Progenitor cell of endocrine pancreas (in vitro differentiated cells): Measurements from ENCODE around the gene LEFTY1. TPM values are rescaled to one million over a fixed set of nuclear protein-coding genes. Genes with fewer than 3 reads are reported as not detected.
"Not testable (repeated sequence)": the region's sequence is repeated elsewhere in the genome, so short reads cannot be mapped to it uniquely, and the experiment has no call there.

Experiments used
- DNase-seq: peaks from one replicate; pipeline ENCODE4 v3.0.0; 2021; ENCODE audit warnings: low spot score; ENCODE audit not compliant: unreplicated experiment
- H3K27ac Mint-ChIP-seq: 2 replicates; pipeline ENCODE4 v1.8.0; 2021; ENCODE audit warnings: mild to moderate bottlenecking, moderate library complexity, mixed read lengths
- H3K27me3 Mint-ChIP-seq: 2 replicates; pipeline ENCODE4 v1.8.0; 2021; ENCODE audit warnings: mixed read lengths
- H3K36me3 Mint-ChIP-seq: 2 replicates; pipeline ENCODE4 v1.8.0; 2022; ENCODE audit warnings: mixed read lengths; ENCODE audit not compliant: insufficient read depth
- H3K4me1 Mint-ChIP-seq: 2 replicates; pipeline ENCODE4 v1.8.0; 2021; ENCODE audit warnings: low read depth, mixed read lengths
- H3K4me3 Mint-ChIP-seq: 2 replicates; pipeline ENCODE4 v1.8.0; 2021; ENCODE audit warnings: low read depth, mild to moderate bottlenecking, moderate library complexity, mixed read lengths
- H3K9me3 Mint-ChIP-seq: 2 replicates; pipeline ENCODE4 v1.8.0; 2021; ENCODE audit warnings: low read depth, mixed read lengths
- total RNA-seq: library from RNA; stranded (reverse); gene quantifications from 2 replicates; pipeline ENCODE4 v1.2.1, GENCODE V29; 2021
- TF ChIP-seq, protein P1 (sequence below): fragments of 200-600 bp; sonication (generic); IDR thresholded peaks from one replicate; pipeline ENCODE4 v1.5.0; 2021; ENCODE audit warnings: antibody characterized with exemption, mild to moderate bottlenecking; ENCODE audit not compliant: unreplicated experiment

Gene LEFTY1
- total RNA-seq, 1 donor from 2014 or later = 26.0 TPM

DNA sequence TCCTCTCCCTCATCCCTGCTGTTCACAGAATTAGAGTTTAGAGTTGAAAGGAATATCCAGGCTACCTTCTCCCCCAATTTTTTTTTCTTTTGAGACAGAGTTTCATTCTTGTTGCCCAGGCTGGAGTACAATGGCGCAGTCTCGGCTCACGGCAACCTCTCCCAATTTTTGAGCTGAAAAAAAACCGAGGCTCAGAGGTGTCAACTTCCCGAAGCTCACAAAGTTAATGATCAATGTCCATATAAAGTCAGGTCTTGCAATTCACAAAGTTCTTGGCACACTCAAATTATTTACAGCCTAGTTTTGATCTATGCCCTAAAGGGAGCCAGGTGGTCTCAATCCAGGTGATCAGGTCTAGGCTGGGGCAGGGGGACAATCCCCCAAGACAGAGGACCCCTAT lies 797 bp upstream of the LEFTY1 start:
- no peaks in the 10 kb centered on the region for H3K27me3 Mint-ChIP-seq
- DNase-seq = no peak
- TF ChIP-seq, protein P1, sequence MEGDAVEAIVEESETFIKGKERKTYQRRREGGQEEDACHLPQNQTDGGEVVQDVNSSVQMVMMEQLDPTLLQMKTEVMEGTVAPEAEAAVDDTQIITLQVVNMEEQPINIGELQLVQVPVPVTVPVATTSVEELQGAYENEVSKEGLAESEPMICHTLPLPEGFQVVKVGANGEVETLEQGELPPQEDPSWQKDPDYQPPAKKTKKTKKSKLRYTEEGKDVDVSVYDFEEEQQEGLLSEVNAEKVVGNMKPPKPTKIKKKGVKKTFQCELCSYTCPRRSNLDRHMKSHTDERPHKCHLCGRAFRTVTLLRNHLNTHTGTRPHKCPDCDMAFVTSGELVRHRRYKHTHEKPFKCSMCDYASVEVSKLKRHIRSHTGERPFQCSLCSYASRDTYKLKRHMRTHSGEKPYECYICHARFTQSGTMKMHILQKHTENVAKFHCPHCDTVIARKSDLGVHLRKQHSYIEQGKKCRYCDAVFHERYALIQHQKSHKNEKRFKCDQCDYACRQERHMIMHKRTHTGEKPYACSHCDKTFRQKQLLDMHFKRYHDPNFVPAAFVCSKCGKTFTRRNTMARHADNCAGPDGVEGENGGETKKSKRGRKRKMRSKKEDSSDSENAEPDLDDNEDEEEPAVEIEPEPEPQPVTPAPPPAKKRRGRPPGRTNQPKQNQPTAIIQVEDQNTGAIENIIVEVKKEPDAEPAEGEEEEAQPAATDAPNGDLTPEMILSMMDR = no peak
- peaks cover 27% of the 10 kb centered on the region for H3K4me1 Mint-ChIP-seq
- H3K27ac Mint-ChIP-seq = peak overlapping the region; percentile 90
- no peaks in the 10 kb centered on the region for H3K9me3 Mint-ChIP-seq
- no peak overlapping the region for H3K4me3 Mint-ChIP-seq
- H3K36me3 Mint-ChIP-seq = peaks cover 6% of the 10 kb centered on the region

DNA sequence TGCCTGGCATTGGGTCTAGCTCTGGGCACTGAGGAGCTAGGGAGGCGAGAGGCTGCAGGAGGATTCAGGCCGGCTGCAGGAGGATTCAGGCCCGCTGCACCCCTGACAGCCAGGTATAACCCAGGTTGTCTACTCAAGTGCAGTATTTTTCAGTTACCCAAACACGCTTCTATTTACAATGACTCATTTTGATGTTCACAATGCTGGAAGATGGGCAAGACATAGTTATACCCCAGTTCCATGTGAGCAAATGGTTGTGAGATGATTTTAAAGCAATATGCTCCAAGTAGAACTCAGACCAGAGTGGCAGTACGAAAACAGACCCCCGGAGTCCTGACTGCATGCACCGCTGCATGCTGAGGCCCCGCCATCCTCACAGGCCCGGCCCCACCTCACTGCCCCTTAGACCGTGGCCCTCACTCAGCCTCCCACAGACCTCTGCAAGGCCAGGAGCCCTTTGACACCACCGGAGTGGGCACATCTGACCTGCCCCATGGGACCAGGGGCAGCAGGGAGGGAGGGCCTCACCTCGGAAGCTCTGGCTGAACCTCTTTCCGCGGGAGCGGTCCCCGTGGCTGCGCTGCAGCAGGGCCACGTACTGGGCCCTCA lies 553 bp downstream of the LEFTY1 start:
- no peak for DNase-seq
- Mint-ChIP-seq H3K27me3 (no peaks in the 10 kb centered on the region), H3K4me3 (peak overlapping the region; percentile 63), H3K36me3 (peaks cover 6% of the 10 kb centered on the region), H3K27ac (peak overlapping the region; percentile 73), H3K9me3 (no peaks in the 10 kb centered on the region), H3K4me1 (peaks cover 28% of the 10 kb centered on the region)
- TF ChIP-seq, protein P1 = no peak

DNA sequence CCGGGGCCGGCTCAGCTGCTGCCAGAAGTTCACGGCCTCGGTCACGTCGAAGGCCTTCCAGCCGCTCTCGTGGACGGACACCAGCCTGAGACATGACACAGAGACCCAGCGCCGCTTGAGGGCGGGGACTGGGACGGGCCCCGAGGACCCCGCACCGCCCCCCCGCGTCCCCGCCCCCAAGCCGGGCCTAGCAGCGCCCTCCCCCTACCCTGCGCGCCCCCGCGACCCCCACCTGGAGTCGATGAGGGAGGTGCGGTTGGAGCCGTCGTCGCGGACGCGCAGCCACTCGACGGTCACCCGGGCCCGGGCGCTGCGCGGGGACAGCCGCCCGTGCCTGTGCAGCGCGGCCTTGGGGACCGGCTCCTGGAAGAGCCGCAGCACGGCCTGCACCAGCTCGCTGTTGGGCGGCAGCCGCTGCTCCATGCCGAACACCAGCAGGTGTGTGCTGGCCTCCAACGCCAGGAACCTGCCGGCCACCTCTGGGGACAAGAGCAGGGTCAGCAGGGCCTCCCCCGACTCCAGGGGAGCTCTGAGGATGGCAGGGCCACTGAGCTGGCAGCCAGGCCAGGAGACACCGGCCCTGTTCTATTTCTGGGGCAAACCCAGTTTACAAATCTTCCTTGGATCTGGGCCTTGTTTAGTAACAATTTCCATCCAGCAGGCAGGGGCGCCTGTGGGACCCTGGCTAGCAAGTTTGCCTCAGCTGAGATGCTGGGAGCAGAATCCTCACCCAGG lies 1.2 kb downstream of the LEFTY1 start:
- not testable (repeated sequence) for DNase-seq, H3K36me3 Mint-ChIP-seq, H3K9me3 Mint-ChIP-seq, H3K27me3 Mint-ChIP-seq
- H3K4me3 Mint-ChIP-seq = peak overlapping the region; percentile 63
- H3K4me1 Mint-ChIP-seq = peaks cover 31% of the 10 kb centered on the region
- H3K27ac Mint-ChIP-seq = peak overlapping the region; percentile 73

DNA sequence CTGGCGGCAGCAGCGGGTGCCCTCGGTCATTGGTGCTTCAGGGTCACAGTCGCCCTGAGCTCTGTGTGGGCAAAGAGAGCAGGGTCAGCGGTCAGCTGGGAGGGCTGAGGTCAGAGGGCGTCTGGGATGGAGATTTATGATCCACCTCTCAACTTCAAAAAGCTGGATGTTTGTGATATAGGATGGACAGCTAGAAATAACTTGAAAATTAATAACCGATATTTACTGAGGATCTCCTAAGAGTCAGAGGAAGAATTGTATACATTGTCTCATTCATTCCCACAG lies 2.0 kb downstream of the LEFTY1 start:
- Mint-ChIP-seq H3K4me3 (peak overlapping the region; percentile 26), H3K9me3 (no peaks in the 10 kb centered on the region), H3K27ac (peak overlapping the region; percentile 56), H3K27me3 (no peaks in the 10 kb centered on the region), H3K36me3 (peaks cover 6% of the 10 kb centered on the region), H3K4me1 (peaks cover 31% of the 10 kb centered on the region)
- no peak for DNase-seq
- TF ChIP-seq, protein P1 = no peak

DNA sequence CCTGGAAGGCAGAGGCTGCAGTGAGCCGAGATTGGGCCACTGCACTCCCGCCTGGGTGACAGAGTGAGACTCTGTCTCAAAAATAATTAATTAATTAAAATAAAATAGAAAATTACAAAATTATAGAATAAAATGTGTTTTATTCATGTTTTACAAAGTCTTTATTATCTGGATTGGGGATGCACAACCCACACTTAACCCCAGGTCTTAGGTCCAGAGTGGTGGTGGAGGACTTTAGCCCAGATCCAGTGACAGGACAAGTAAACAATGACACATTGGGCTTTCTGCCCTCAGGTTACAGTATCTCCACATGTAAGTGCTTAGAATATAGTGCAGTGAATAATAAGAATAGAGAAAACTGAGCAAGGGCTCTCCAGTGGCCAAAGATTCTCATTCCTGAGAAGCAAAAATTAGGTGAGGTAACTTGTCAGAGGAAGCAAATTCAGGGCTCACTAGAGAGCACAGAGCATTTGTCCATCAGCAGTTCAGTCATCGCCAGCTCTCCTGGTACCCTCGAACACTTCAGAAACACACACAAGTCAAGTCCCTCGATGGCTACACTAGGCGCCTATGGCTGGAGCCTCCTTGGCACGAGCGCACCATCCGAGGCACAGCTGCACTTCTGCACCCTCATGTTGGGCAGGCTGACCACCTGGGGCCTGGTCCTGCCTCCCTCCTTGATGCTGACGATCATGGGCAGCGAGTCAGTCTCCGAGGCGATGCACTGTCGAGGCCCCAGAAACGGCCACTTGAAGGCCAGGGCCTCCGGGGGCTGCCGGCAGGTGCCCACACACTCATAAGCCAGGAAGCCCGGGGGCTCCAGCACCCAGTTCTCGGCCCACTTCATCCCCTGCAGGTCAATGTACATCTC lies 2.6 kb downstream of the LEFTY1 start:
- Mint-ChIP-seq H3K4me3 (no peak overlapping the region), H3K4me1 (peaks cover 30% of the 10 kb centered on the region)
- DNase-seq = no peak

More for the DNA sequence above, 2.6 kb downstream of the LEFTY1 start:
- no peaks in the 10 kb centered on the region for H3K27me3 Mint-ChIP-seq
- peak overlapping the region; percentile 56 for H3K27ac Mint-ChIP-seq
- H3K9me3 Mint-ChIP-seq = no peaks in the 10 kb centered on the region
- TF ChIP-seq, protein P1 = no peak
- peaks cover 6% of the 10 kb centered on the region for H3K36me3 Mint-ChIP-seq
